Measurements from ENCODE around the gene GPR27.

GPR27 gene

GRCh38 chr3:71734881-71735280 lies 18.8 kb upstream of the GPR27 start:
- no peak for DNase-seq

GRCh38 chr3:71742621-71743020 lies 11.0 kb upstream of the GPR27 start:
- no peak for DNase-seq

- no peak for DNase-seq
These were observed 8.9 kb upstream of the GPR27 start for GRCh38 chr3:71744738-71745137.

- no peak for DNase-seq
These were observed 2.1 kb upstream of the GPR27 start for GRCh38 chr3:71751602-71752001.

GRCh38 chr3:71752831-71753700 lies 589 bp upstream of the GPR27 start:
- DNase-seq: no peak

- no peak for DNase-seq
These were observed 1.1 kb downstream of the GPR27 start for GRCh38 chr3:71754610-71755253.

- no peak for DNase-seq
These were observed 4.4 kb downstream of the GPR27 start for GRCh38 chr3:71758091-71758490.

GRCh38 chr3:71759401-71759800 lies 5.7 kb downstream of the GPR27 start:
- DNase-seq: no peak

- DNase-seq: no peak
These were observed 6.5 kb downstream of the GPR27 start for GRCh38 chr3:71760140-71760539.

- DNase-seq: no peak
These were observed 9.8 kb downstream of the GPR27 start for GRCh38 chr3:71763426-71763825.

- no peak for DNase-seq
These were observed 17.5 kb downstream of the GPR27 start for GRCh38 chr3:71771126-71771525.

- no peak for DNase-seq
These were observed 18.2 kb downstream of the GPR27 start for GRCh38 chr3:71771884-71772283.

- DNase-seq: no peak
These were observed 22.9 kb downstream of the GPR27 start for GRCh38 chr3:71776538-71776937.

- no peak for DNase-seq
These were observed 24.7 kb downstream of the GPR27 start for GRCh38 chr3:71778353-71778752.

GRCh38 chr3:71779674-71780377 lies 26.2 kb downstream of the GPR27 start:
- DNase-seq: no peak

GRCh38 chr3:71780430-71780829 lies 26.8 kb downstream of the GPR27 start:
- DNase-seq: no peak

- DNase-seq: no peak
These were observed 29.5 kb downstream of the GPR27 start for GRCh38 chr3:71783152-71783551.

- DNase-seq: no peak
These were observed 30.7 kb downstream of the GPR27 start for GRCh38 chr3:71784201-71784913.

- DNase-seq: no peak
These were observed 31.4 kb downstream of the GPR27 start, which contains the start of gene PROK2 for GRCh38 chr3:71784914-71785531. PROK2 (minus strand) TSS chr3:71785148; CDS start chr3:71785052, 96 bp downstream.

- DNase-seq: no peak
These were observed 32.0 kb downstream of the GPR27 start for GRCh38 chr3:71785532-71786216.

- DNase-seq: no peak
These were observed 32.5 kb downstream of the GPR27 start for GRCh38 chr3:71786217-71786549.

- DNase-seq: no peak
These were observed 32.9 kb downstream of the GPR27 start for GRCh38 chr3:71786551-71786950.

All from CD4-positive, alpha-beta T cell treated with Interferon gamma for 1 hour (primary cell).